Spleen (tissue), 7 donors: ENCODE data around the gene MYT1.

Source experiments
- CTCF ChIP-seq, 11 experiments: fragments of 200-600 bp in 7 of 11; fragments of 450-650 bp in 4 of 11; sonication (generic) in 4 of 11; IDR thresholded peaks in 8 of 11; conservative IDR thresholded peaks in 3 of 11; 1 replicate in 7 of 11; 2 replicates in 4 of 11; pipeline versions ENCODE4 v1.4.0 to v1.8.0; 2016 to 2021; ENCODE audit warnings: antibody characterized with exemption in 11 of 11, inconsistent platforms in 4 of 11, mild to moderate bottlenecking in 1 of 11
- POLR2A ChIP-seq, 3 donors: fragments of 450-650 bp; IDR thresholded peaks; one replicate each; pipeline ENCODE4 v1.5.1; 2017; ENCODE audit warnings: antibody characterized with exemption in 3 of 3, mild to moderate bottlenecking in 1 of 3
- POLR2AphosphoS5 ChIP-seq, 3 donors: sonication (generic); formaldehyde crosslinking; IDR thresholded peaks; one replicate each; pipeline ENCODE4 v1.5.1; 2017; ENCODE audit warnings: antibody characterized with exemption in 3 of 3
- donor health status: DM: no; HTN: no; CAD: no; lungs with moderate emphysema.
- donor health status: DM: no; HTN: no; CAD: no.
- donor health status: DM: no; HTN: no; CAD: no.

- TF ChIP-seq POLR2AphosphoS5 (IDR thresholded peaks at IDR 0.05) (no peak), POLR2A (IDR thresholded peaks at IDR 0.05) (no peak), CTCF (IDR thresholded peaks at IDR 0.05 in 8 of 11, conservative IDR thresholded peaks at IDR 0.05 in 3 of 11) (no peak)
Observed at GRCh38 chr20:64234291-64234791, 70.1 kb downstream of the MYT1 start.
